ENCODE measurements around the gene ICOS.

GRCh38 chr2:203987959-203988358 lies 51.4 kb downstream of the ICOS start:
- TF ChIP-seq CTCF (IDR thresholded peaks at IDR 0.05; ENCODE audit: control extremely low read depth in 1 of 3, insufficient read depth in 1 of 3, low read depth in 1 of 3, low read length in 3 of 3) (no peak), SUZ12 (IDR thresholded peaks at IDR 0.05; ENCODE audit: low read length) (no peak), POLR2AphosphoS5 (IDR thresholded peaks at IDR 0.05; ENCODE audit: low read depth, low read length) (no peak)

All from H1 (cell line).